Upper lobe of left lung (tissue), 6 donors: ENCODE data around the gene RNLS. TPM values are rescaled to one million over a fixed set of nuclear protein-coding genes. Genes with fewer than 3 reads are reported as not detected.

Experiments used
- ATAC-seq, 2 donors: fragments of 200-7000 bp; cut with Tn5 transposase; one replicate each; pipeline ENCODE4 v1.9.1; 2022; ENCODE audit warnings: mild to moderate bottlenecking in 2 of 2, moderate library complexity in 2 of 2; ENCODE audit not compliant: low FRiP score in 2 of 2
- DNase-seq, 2 donors: peaks; one replicate each; pipeline ENCODE4 v3.0.0-alpha.2; 2019 to 2020
- H3K27ac ChIP-seq, 4 donors: fragments of 200-600 bp; sonication (generic); one replicate each; pipeline ENCODE4 v1.5.1; 2016 to 2019
- H3K27me3 ChIP-seq, 4 donors: fragments of 200-600 bp; sonication (generic); one replicate each; pipeline ENCODE4 v1.5.1; 2017 to 2019
- H3K36me3 ChIP-seq, 4 donors: fragments of 200-600 bp; sonication (generic); one replicate each; pipeline ENCODE4 v1.5.1; 2016 to 2019
- H3K4me1 ChIP-seq, 4 donors: fragments of 200-600 bp; sonication (generic); one replicate each; pipeline ENCODE4 v1.5.1; 2018 to 2019
- H3K4me3 ChIP-seq, 4 donors: fragments of 200-600 bp; sonication (generic); one replicate each; pipeline ENCODE4 v1.5.1; 2017 to 2019; ENCODE audit warnings: mild to moderate bottlenecking in 2 of 4, moderate library complexity in 1 of 4
- H3K9me3 ChIP-seq, 4 donors: fragments of 200-600 bp; sonication (generic); one replicate each; pipeline ENCODE4 v1.5.1; 2018 to 2019
- EP300 ChIP-seq, 4 donors: sonication (generic); formaldehyde crosslinking; IDR thresholded peaks; one replicate each; pipeline ENCODE4 v1.5.1; 2017; ENCODE audit warnings: antibody characterized with exemption in 4 of 4, control low read depth in 2 of 4
- POLR2A ChIP-seq, 4 donors: fragments of 450-650 bp; IDR thresholded peaks; one replicate each; pipeline ENCODE4 v1.5.1; 2016 to 2017; ENCODE audit warnings: antibody characterized with exemption in 4 of 4, mild to moderate bottlenecking in 2 of 4
- POLR2AphosphoS5 ChIP-seq, 2 donors: sonication (generic); formaldehyde crosslinking; IDR thresholded peaks; one replicate each; pipeline ENCODE4 v1.5.1; 2017; ENCODE audit warnings: antibody characterized with exemption in 2 of 2
- WGBS, 2 donors: methylation state at CpG; one replicate each; pipeline ENCODE4 v1.1.5; 2017 to 2018; 5-methylcytosine and 5-hydroxymethylcytosine counted together
- total RNA-seq, 6 donors: library from RNA; depleted of rRNA in 4 of 6; stranded (reverse); fragments of >200 nt in 4 of 6; gene quantifications; one replicate each; pipeline versions ENCODE4 v1.1.0 to v1.2.1, GENCODE V29; 2016 to 2021
- TF ChIP-seq, protein P1 (sequence below), 6 experiments: fragments of 450-650 bp in 4 of 6; fragments of 200-600 bp in 2 of 6; sonication (generic) in 2 of 6; IDR thresholded peaks; one replicate each; pipeline ENCODE4 v1.5.1; 2016 to 2019; ENCODE audit warnings: antibody characterized with exemption in 6 of 6
- donor health status: DM: no; HTN: no; CAD: no; lungs with moderate emphysema.
- donor health status: DM: no; HTN: yes; CAD: no; lungs with severe emphysema.

RNLS gene
- total RNA-seq, 6 donors from 2014 or later = 5.0 to 27.1 (median 15.0) TPM

GRCh38 chr10:88389456-88389855, 193.7 kb downstream of the RNLS start:
- Histone ChIP-seq H3K36me3 (no peaks in the 10 kb centered on the region), H3K27me3 (no peaks in the 10 kb centered on the region), H3K4me1 (peaks cover 16 to 27% (median 21%) of the 10 kb centered on the region in 4 donors), H3K27ac (no peak overlapping the region), H3K9me3 (no peaks in the 10 kb centered on the region), H3K4me3 (no peak overlapping the region)
- DNase-seq (peak in 1 of 2 donors; percentile 22), ATAC-seq (peak in 1 of 2 donors; percentile 55)
- no peak for TF ChIP-seq POLR2A (IDR thresholded peaks at IDR 0.05)
- TF ChIP-seq, protein P1, sequence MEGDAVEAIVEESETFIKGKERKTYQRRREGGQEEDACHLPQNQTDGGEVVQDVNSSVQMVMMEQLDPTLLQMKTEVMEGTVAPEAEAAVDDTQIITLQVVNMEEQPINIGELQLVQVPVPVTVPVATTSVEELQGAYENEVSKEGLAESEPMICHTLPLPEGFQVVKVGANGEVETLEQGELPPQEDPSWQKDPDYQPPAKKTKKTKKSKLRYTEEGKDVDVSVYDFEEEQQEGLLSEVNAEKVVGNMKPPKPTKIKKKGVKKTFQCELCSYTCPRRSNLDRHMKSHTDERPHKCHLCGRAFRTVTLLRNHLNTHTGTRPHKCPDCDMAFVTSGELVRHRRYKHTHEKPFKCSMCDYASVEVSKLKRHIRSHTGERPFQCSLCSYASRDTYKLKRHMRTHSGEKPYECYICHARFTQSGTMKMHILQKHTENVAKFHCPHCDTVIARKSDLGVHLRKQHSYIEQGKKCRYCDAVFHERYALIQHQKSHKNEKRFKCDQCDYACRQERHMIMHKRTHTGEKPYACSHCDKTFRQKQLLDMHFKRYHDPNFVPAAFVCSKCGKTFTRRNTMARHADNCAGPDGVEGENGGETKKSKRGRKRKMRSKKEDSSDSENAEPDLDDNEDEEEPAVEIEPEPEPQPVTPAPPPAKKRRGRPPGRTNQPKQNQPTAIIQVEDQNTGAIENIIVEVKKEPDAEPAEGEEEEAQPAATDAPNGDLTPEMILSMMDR (IDR thresholded peaks at IDR 0.05) = peak; percentile 39 to 57 (median 50)
- 7 to 8% methylated on average over 3 of the region's 3 CpGs for WGBS, 2 donors

- ATAC-seq = no peak
- no peak for DNase-seq
- no peaks in the 10 kb centered on the region for H3K9me3 ChIP-seq
- peaks cover 16 to 27% (median 21%) of the 10 kb centered on the region in 4 donors for H3K4me1 ChIP-seq
- TF ChIP-seq EP300 (IDR thresholded peaks at IDR 0.05) = no peak
- TF ChIP-seq, protein P1 (IDR thresholded peaks at IDR 0.05) = no peak
- H3K27me3 ChIP-seq = no peaks in the 10 kb centered on the region
- peak overlapping the region in 1 of 4 donors; percentile 9 for H3K27ac ChIP-seq
- no peak overlapping the region for H3K4me3 ChIP-seq
- no peaks in the 10 kb centered on the region for H3K36me3 ChIP-seq
Observed at GRCh38 chr10:88388324-88388723, 194.8 kb downstream of the RNLS start.

- Histone ChIP-seq H3K4me1 (peaks cover 16 to 27% (median 21%) of the 10 kb centered on the region in 4 donors), H3K9me3 (no peaks in the 10 kb centered on the region), H3K36me3 (no peaks in the 10 kb centered on the region), H3K27ac (peak overlapping the region; percentile 16 to 69 (median 33)), H3K27me3 (no peaks in the 10 kb centered on the region), H3K4me3 (peak overlapping the region in 2 of 4 donors; percentile 18 to 21)
- ATAC-seq (peak; percentile 79 to 91), DNase-seq (peak in 1 of 2 donors; percentile 51)
- WGBS, 2 donors = 18 to 21% methylated on average over 6 of the region's 6 CpGs
- TF ChIP-seq POLR2AphosphoS5 (IDR thresholded peaks at IDR 0.05) = no peak
- TF ChIP-seq, protein P1 (IDR thresholded peaks at IDR 0.05) = no peak
- no peak for TF ChIP-seq EP300 (IDR thresholded peaks at IDR 0.05)
Observed at GRCh38 chr10:88386821-88387773, 196.0 kb downstream of the RNLS start.

- Histone ChIP-seq H3K27me3 (no peaks in the 10 kb centered on the region), H3K9me3 (no peaks in the 10 kb centered on the region), H3K27ac (peak overlapping the region; percentile 16 to 69 (median 33)), H3K36me3 (no peaks in the 10 kb centered on the region), H3K4me1 (peaks cover 16 to 27% (median 21%) of the 10 kb centered on the region in 4 donors), H3K4me3 (peak overlapping the region in 2 of 4 donors; percentile 18 to 21)
- TF ChIP-seq POLR2A (IDR thresholded peaks at IDR 0.05) (no peak), EP300 (IDR thresholded peaks at IDR 0.05) (no peak), POLR2AphosphoS5 (IDR thresholded peaks at IDR 0.05) (no peak)
- TF ChIP-seq, protein P1 (IDR thresholded peaks at IDR 0.05) = no peak
- WGBS, 2 donors = 14 to 17% methylated on average over 3 of the region's 3 CpGs
- peak in 1 of 2 donors; percentile 28 for ATAC-seq
- DNase-seq = no peak
Observed at GRCh38 chr10:88386204-88386788, 196.8 kb downstream of the RNLS start.
